Renal cortical epithelial cell (primary cell): ENCODE measurements around the gene CHST15. TPM values are rescaled to one million over a fixed set of nuclear protein-coding genes. Genes with fewer than 3 reads are reported as not detected.

Experiments
- DNase-seq: peaks from one replicate; pipeline ENCODE4 v3.0.0-alpha.2; 2011; ENCODE audit warnings: low read depth
- total RNA-seq: library from RNA; depleted of rRNA; stranded (reverse); fragments of >200 nt; gene quantifications from 2 replicates; pipeline ENCODE4 v1.2.3, GENCODE V29; 2014

The CHST15 gene
- total RNA-seq, 1 donor from 2014 or later = 38.3 TPM

DNA sequence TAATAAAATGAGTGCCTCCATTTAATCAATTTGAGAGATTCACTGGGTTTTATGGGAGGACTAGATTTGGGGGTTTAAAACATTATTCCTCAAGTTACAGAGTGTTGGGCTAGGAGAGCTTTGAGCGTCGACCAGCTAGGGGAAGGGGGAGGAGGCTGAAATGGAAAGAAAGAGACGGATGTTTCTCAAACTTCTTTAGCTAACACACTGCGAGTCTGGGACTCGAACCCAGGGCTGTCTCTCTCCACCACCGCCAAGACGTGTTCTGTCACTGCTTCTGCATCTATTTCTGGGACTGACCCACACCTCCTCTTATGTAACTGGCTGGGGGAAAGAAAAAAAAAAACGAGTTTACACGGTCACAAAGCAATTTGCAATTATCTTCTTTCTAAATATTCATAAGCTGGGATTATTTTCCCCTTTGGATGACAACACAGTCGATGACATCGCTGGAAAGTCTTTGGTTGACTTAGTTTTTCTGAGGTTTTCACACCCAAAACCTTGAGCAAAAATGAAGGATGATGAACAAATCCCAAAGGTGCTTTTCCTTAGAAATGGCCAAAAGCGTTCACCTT lies 27.2 kb downstream of the CHST15 start:
- no peak for DNase-seq

DNA sequence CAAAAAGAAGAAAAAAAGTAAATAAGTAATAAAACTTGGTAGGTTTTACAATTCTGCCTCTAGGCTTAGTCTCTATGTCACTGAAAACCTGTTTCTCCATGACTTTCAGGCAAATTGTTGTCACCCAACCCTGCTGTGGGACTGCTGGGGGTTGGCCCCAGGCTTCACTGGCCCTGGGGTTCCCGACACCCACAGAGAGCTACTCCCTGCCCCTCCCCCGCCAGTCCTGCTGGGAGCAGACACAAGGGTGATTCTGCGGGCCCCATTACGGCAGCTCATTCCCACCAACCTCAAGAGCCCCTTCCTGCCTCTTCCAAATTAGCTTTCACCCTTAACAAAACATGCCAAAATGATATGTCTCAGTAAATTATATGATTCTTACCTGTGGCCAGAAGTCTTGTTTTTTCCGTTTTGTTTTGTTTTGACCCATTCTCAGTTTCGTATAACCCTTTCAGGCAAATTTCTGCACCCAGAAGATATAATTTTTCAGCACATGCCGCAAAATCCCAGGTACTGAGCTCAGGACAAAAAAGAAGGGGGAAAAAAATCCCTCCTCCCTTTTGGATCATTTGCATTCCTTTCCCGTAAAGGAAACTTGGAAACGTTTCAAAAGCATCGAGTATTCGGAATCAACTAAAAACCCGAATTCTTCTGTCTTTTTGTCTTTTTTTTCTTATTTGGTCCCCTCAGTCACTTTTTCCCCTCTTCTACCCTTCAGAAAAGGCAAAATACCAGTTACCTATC lies 27.8 kb downstream of the CHST15 start:
- no peak for DNase-seq

DNA sequence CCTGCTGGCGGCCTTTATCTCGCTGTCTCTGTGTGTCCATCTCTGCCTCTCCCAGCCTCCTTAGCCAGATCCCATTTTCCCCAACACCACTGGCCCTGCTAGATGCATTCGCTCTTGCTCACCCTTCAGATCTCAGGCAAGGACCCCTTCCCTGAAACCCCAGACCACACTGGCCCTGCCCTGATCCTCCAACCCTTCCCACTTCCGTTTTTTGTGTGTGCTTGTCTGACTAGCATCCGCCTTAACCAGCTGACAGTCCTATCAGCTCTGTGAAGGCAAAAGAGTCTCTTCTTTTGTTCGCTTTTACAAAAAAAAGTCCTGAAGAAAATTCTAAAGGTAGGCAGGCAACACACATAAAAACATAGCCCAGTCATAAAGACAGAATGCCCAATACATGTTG lies 28.7 kb downstream of the CHST15 start:
- no peak for DNase-seq

DNA sequence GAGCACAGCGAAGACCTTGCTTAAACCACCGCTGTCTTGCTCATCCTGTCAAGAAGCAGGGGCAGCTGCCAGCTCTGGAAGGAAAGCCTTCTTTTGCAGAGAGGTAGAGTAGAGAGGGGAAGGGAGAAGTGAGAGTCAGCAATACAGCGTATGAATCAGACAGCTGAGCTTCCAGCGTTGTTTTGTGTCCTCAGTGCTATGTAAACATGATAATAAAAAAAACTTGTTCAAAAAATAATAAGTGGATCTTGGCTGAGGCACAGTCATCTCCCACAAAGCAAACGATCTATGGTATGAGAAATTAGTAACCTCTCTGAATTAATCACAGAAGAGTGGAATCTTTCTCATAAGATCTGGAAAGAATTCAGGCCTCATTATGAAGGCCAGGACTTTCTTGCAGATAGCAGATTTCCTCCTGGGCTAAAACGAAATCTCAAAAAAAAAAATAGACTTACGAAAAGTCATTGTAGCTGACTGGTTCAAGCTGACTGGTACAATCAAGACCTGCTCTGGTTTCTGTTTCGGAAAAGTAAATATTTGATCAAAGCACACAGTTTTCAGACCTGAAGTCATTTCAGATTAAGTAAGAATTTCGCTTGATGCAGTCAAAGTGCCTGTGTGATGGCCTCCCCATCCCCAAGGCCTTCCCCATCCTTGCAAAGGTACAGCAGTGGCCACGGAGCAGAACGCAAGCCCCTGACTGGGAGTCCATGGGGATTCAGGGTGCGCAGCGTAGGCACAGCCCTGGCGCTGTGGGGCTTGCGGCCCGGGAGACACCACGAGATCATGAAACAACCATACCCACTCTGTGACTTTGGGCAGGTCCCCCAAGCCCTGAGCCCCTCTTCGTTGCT lies 29.4 kb downstream of the CHST15 start:
- DNase-seq = peak; percentile 34

DNA sequence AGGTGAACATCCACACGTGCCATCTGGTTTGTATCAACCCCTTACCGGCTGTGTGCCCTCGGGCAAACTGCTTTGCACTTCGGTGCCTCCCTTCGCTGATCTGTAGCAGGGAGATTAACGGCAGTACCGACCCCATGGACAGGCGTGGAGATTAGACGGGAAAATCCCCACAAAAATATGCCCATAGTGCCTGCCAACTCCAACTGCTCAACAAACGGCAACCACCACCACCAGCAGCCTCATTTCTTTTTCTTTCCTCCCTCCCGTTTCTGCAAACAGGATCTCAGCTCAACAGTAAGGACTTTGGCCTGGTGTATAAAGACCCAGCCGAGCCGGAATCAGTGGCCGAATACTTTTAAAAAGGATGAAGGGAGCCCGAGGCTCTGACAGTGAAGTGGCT lies 31.0 kb downstream of the CHST15 start:
- no peak for DNase-seq

DNA sequence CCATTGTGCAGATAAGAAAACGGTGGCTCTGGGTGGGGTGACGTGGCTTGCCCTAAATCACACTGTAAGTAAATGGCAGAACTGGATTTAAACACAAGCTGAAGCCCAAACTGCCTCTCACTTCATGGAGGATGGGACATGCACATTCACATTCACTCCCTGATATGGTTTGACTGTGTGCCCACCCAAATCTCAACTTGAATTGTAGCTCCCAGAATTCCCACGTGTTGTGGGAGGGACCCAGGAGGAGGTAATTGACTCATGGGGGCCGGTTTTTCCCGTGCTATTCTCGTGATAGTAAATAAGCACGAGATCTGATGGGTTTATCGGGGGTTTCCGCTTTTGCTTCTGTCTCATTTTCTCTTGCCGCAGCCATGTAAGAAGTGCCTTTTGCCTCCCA lies 32.4 kb downstream of the CHST15 start:
- no peak for DNase-seq

DNA sequence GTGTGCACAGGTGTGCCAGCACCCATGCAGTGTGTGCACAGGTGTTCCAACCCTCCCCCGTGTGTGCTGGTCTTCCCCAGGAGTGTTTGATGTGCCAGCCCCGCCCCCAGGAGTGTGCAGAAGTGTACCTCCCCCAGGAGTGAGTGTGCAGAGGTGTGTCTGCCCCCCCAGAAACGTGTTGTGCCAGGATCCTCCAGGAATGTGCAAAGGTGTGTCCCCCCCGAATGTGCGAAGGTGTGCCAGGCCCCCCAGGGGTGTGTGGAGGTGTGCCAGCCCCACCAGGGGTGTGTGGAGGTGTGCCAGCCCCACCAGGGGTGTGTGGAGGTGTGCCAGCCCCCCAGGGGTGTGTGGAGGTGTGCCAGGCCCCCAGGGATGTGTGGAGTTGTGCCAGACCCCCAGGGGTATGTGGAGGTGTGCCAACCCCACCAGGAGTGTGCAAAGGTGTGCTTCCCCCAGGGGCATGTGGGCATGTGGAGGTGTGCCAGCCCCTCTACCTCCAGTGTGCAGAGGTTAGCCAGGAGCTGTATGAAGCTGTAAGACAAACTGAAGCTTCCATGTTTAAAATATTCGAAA lies 33.2 kb downstream of the CHST15 start:
- DNase-seq = no peak

DNA sequence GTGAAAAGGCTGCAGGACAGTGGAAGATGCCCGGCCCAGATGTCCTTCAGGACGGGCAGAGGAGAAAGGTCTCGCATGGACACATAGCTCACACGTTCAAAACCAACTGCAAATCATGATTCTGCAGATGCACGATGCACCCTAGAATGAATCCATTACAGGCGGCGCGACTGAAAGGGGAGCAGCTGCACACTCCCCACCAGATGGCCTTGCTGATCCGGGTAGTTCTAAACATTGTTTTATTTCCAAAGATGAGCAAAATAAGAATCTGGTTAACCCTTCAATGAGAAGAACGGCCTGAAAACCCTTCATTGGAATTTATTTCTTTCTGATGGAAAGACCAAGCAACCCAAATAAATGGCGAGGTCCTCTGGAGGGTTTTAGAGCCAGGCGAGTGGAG lies 33.8 kb downstream of the CHST15 start:
- DNase-seq = no peak

DNA sequence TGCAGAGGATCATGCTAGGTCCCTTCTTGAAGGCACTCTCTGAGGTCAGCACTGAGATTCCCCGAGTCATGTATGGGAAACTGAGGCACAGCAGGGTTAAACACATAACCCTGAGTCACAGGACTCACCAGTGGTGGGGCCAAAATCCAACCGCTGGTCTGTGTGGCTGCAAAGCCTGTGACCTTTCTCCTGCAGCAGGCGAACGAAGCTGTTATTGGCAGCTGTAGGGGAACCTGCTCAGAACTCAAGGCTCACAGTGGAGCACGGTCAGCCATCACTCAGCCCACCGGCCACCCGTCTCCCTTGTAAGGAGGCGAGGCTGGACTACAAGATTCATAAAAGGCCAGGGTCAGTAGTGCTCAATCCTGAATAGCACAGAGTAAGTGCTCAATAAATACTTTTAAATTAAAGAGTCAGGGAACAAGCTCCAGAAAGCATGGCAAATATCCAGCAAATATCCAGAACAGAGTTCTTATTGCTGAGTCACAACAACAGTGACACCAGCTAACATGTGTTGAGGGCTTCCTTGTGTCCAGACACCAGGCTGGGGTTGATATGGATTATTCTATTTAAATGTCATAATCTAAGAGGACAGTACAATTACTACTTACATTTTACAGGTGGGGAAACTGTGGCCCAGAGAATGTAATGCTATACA lies 34.9 kb downstream of the CHST15 start:
- DNase-seq = no peak

DNA sequence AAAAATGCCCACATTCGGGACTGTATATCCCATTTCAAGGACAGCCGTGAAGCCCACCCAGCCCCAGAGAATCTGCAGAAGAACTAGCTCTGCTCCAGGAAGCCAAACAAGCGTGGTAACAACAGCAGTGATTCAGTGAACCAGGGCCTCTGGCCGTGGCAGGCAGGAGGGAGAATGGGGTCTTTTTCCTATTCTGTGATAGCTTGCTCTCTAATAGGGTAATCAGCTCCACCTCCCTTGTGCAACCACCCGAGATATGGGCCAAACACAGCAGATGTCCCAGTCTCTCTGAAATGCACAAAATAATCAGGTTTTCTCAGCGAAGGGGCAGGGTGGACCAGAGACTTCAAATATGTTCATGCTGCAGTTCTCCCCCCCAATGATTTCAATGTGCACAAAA lies 35.8 kb downstream of the CHST15 start:
- DNase-seq = no peak

DNA sequence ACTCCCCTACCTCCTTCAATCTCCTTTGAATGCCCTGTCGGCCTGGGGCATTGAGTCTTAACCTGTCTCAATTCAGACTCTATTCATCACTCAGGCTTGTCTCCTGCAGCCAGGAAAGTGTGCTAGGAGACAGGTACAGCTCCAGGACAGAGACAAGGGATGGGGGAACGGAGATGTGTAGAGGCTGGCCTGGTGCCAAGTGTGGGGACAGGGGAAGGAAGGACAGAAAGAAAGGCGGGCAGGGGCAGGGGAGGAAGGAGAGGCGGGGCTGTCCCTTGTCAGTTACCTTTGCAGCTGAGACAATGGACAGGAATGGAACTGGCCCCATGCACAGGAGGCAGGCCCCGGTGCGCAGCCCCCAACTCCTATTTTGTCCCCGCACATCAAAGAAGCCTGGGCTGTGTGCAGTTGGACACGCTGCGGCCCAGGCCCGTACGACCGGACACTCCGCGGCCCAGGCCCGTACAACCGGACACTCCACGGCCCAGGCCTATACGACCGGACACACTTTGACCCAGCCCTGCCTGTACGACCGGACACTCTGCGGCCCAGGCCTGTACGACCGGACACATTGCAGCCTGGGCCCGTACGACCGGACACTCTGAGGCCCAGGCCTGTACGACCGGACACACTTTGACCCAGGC lies 36.9 kb downstream of the CHST15 start:
- DNase-seq = no peak

DNA sequence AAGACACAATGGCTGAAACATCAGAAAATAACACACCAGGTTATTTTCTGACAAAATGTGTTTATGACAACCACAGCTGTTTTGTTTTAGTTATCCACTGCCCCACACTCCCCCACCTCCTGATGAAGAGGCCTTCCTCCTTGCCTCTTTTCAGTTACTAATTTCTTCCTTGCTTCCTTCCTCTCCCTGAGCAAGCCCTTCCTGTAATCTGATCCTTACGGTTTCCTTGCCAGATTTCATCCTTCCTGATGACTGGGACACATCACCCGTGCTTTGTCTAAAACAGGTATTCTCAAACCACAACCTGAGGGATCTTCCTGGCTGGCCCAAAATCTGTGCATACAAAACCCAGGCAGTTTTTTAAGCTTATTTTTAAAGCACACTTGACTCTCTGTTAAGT lies 39.4 kb downstream of the CHST15 start:
- DNase-seq = peak; percentile 11

DNA sequence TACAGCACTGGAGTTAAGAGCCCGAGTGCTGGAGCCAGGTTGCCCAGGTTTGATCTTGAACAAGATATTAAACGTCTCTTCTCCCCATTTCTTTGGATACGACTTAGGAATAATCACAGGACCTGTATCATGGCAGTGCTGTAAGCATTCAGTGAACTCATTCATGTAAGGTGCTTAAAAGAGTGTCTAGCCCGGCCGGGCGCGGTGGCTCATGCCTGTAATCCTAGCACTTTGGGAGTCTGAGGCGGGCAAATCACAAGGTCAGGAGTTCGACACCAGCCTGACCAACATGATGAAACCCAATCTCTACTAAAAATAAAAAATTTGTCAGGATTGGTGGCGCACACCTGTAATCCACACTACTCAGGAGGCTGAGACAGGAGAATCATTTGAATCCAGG lies 40.8 kb downstream of the CHST15 start:
- no peak for DNase-seq

DNA sequence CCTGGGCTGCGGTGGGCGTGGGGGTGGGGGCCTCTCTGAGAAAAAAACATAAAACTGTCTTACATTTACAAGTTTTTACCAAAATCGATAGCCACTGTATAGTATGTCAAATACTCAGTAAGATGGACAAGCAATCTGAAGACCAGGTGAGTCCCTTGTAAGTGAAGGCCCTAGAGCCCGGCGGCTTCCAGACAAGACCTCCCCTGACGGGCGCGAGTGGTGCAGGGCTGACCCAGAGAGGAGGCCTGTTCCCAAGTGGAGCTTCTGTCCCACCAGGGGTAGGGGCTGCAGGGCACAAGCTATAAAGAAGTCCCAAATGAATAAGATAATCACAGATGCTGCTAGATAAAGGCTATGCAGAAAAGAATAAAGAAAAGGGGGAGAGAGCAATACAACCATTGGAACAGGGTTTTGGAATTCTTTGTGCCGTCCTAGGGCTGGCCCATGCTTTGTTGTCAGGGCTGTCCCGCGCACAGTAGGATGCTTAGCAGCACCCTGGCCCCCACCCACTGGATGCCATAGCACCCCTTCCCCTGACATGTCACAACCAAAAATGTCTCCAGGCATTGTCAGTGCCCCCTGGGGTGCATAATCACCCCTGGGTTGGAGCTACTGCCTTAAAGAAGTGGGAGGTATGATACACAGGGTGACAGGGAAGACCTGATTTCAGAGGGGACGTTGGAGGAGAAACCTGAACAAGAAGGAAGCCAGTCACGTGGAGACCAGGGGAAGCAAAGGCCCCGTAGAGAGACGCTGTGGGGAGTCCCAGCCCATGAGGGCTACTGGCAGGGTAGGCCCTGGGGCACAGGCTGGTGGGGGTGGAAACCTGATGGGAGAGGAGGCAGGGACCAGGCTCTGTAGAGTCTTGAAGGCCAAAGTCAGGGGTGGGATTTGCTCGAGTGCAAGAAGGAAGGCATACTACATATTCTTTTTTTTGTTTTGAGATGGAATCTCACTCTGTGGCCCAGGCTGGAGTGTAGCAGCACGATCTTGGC lies 43.1 kb downstream of the CHST15 start:
- no peak for DNase-seq

DNA sequence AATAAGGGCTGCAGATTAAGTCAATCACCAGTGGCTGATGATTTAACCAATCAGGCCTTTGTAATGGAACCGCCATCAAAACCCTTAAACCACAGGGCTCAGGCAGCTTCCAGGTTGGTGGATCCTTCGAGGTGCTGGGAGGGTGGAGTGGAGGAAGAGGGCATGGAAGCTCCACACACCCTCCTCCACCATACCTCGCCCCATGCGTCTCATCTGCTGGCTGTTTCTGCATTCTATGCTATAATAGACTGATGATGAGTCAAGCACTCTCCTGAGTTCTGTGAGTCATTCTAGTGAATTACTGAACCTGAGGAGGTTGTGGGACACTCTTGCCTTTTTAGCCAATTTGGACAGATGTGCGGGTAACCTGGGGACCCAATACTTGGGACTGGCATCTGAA lies 43.9 kb downstream of the CHST15 start:
- DNase-seq = peak; percentile 73

DNA sequence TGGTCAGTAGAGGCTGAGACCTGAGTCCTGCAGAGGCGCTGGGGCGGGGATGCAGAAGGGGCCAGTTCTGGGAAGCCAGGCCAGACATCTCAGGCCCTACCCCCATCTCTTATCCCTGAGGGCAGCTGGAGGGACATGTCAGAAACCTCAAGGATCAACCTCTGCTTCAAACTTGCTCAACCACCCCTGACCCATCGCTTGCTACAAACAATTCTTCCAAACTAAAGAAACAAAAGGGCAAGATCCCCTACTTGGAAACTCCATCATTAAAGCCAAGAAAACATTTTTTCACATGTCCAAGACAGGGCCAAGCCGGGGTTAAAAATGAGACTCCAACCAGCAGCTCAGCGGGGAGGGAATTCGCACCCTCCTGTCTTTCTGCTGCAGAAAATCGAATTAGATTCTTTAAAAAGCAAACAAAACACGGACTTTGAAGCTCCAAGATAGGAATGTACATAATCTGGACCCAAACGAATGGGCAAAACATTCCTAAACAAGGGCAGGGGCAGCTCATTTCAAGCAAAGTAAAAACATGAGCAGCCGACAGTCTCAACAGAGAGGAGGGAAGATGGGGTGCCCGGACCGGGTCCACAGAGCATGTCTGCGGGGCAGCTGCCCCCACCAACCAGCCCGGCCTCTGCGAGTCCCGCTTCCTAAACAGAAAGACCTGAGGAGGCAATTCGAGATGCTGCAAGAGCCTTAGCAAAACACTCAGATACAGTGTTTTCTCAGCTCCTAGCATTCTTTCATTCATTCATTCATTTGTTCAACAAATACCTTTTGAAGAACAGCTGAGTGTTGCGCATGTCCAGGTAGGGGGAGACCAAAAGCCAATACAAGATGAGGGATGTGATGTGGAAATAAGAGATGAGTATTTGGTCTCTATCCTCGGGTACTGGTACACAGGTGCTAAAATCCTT lies 44.8 kb downstream of the CHST15 start:
- peak; percentile 32 for DNase-seq

DNA sequence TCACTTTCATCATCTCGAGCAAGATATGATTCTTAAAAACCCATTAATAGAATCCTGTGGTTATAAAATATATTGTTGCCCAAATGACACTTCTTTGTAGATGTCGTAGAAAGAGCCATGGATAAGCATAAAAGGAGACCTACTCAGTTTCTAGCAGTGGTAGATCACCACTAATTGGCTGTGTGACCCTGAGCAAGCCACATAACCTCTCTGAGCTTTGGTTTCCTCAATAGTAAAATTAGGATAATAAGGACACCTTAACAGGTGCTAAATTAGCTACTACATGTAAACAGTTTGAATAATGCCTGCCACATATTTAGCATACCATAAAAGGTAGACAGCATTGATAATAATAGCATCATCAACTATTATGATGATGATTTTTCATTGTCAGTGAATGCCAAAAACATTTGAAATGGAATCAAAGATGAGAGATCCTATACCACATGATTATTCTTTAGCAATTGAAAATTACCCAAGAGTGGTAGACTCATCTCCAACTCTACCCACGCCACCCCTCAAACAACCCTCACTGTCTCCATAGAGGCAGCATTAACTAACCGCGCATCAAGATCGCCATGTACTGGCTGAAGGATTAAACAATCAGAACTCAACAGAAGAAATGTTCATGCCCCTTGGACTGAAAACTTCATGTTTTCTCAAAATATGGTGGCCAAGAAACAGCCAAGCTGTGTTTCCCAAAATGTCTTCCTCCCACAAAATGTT lies 45.8 kb downstream of the CHST15 start:
- DNase-seq = no peak

DNA sequence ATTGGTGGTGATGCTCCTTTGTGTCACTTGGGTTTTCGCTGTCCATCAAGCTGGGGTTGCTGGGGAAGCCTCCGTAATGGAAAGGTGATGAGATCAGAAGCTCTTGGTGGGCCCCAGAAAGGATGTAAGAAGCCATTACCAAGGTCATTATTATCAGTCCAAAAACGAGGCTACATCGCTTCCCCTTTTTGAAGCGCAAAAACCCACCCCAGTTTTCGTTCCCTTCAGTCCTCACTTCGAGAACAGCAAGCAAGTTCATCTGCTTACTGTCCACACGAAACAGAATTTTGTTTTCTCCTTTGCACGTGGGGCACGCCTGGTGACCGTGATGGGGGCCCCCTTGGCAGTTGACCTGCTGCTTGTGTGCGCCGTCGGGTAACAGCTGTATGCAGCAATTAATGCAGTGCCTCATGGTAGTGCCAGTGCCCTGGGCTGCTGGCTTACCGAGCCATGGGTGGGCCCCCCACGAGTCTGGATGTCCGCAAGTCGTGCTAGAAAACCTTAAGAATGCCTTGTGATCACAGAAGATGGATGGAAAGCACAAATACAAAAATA lies 47.5 kb downstream of the CHST15 start:
- no peak for DNase-seq
